Stimulated activated CD8-positive, alpha-beta memory T cell treated with anti-CD3 and anti-CD28 coated beads, Interleukin-15, amount 100 ng/mL, for 1 hour (primary cell): Measurements from ENCODE around the gene MYLIP.

Experiments used
- DNase-seq: peaks from one replicate; pipeline ENCODE4 v3.0.0-alpha.2; 2020; ENCODE audit warnings: low read depth

Gene MYLIP

GRCh38 chr6:16108419-16108818 is 20.5 kb upstream of the MYLIP start:
- no peak for DNase-seq

DNA sequence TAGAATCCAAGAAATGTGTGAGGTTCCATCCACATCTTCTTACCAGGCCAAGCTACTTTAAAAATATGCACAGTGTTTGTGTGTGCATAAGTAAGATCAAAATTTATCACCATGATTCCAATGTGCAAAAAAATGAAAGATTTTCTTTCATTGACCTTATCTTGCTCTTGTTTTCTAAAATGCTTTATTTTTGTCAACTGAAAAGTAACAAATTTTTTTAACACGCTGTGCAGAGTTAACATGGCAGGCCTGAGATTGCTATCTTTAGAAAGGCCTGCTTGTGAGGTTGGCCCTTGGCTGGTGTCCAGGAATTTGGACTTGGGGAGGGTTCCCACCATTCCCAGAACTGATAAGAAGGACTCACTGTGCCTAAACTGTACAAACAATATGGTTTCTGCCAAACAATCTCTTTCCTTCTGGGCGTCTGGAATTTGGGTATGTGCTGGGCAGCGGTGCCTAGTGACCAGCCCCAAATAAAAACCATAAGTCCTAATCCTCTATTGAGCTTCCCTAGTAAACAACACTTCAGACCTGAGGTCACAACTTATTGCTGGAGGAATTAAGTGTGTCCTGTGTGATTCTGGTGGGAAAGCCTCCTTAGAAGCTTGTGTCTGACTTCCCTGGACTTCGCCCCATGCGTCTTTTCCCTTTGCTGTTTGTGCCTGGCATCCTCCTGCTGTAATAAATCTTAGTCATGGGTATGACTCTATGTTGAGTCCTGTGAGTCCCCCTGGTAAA is 19.8 kb upstream of the MYLIP start:
- no peak for DNase-seq

DNA sequence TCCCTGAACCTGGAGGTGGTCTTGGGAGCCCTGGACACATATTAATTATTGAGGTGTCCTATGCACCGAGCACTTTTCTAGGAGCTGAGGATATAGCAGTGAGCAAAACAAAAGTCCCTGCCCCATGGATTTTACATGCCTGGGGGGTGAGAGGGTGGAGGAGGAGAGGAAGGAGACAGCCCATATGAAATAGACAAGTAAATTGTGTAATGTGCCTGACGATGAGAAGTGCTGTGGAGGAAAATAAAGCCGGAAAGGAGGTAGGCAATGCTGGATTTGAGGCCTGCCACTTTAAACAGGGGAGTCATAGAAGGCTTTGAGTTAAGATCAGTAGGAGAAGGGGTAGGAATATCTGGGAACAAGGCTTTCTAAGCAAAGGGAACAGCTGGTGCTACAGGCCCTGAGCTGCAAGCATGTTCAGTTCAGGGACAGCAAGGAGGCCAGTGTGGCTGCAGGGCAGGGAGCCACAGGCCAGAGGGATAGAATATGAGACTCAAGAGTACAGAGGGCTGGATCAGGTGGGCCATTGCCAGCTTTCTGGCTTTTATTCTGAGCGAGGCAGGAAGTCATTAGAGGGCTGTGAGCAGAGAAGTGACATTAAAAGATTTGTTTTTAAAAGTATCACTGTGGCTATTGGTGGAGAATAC is 19.1 kb upstream of the MYLIP start:
- no peak for DNase-seq

GRCh38 chr6:16118825-16119224 is 10.1 kb upstream of the MYLIP start:
- DNase-seq = no peak

GRCh38 chr6:16121339-16121738 is 7.5 kb upstream of the MYLIP start:
- DNase-seq = no peak

DNA sequence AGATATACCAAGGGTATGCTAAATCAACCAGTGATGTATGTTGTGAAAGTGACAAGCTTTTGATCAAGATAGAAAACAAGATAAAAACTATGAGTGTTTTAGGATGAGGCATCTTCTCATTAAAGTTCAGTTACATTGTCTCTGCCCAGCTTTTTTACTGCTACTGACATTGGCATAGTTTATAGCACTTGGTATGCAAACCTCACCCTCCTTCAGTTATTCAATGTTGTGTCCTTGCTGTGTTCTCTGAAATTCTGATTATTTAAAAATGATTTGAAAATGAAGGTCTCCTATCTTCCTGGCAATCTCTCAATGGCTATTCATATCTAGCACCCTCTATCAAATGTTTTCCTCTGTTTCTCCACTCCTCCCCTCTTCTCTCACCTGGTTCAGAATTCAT is 6.7 kb upstream of the MYLIP start:
- no peak for DNase-seq

- DNase-seq = no peak
Measured at GRCh38 chr6:16124198-16125180, 4.4 kb upstream of the MYLIP start.

DNA sequence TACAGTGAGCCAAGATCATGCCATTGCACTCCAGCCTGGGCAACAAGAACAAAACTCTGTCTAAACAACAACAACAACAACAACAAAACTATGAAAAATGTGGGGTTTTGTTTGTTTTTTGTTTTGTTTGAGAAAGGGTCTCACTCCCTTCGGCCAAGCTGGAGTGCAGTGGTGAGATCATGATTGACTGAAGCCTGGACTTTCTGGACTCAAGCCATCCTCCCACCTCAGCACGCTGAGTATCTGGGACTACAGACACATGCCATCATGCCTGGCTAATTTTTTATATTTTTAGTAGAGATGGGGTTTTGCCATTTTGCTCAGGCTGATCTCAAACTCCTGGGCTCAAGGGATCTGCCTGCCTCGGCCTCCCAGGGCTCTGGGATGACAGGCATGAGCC is 2.8 kb upstream of the MYLIP start:
- DNase-seq = no peak

GRCh38 chr6:16126861-16127260 is 2.0 kb upstream of the MYLIP start:
- DNase-seq = no peak

GRCh38 chr6:16127471-16127870 is 1.4 kb upstream of the MYLIP start:
- no peak for DNase-seq

DNA sequence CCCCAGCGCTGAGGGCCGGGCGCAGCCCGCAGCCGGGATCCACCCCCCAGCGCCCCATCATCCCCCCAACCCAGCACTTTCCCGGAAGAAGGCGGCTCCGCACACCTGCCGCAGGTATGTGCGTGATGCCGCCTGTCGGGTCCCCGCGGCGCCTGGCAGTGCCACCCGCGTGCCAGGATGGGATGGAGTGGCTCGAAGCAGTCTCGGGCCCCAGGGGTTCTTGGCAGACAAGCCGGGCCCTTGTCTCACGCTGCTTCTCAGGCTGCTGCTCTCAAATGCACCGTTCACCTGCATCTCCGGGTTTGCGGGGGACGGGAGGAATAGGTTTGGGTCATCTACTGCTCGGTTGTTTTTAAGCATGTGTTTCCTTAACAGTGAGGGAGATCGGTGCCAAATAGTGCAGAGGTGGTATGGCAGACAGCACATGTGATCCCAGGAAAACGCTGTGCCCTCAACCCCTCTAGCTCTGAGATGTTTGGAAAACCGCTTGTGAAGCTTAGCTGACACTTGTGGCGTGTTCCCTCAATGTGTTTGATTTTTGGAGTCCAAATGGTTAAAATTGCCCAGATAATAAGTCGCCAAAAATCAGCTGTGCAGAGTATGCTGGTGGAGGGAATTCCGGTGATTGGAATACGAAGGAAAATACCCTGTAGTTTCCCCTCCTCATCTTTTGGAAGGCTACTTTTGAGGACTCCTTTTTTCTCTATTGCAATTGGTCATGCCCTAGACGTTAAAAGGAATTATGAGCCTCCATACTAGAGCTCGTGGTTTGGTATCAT is 926 bp downstream of the MYLIP start:
- no peak for DNase-seq

DNA sequence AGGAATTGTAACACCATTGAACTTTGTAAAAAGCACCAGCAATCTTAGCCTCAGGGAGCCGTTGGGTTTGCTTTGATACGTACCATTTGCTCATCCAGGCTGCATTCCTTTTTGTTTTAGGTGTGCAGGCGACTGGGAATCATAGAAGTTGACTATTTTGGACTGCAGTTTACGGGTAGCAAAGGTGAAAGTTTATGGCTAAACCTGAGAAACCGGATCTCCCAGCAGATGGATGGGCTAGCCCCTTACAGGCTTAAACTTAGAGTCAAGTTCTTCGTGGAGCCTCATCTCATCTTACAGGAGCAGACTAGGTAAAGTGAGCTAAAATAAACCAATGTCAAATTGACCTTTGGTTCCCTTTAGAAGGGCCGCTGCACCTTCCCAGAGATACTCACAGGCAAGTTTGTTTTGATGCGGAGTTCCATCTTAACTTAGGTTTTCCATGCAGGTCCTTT is 1.6 kb downstream of the MYLIP start:
- DNase-seq = no peak

- no peak for DNase-seq
Measured at GRCh38 chr6:16130932-16131387, 2.1 kb downstream of the MYLIP start.

DNA sequence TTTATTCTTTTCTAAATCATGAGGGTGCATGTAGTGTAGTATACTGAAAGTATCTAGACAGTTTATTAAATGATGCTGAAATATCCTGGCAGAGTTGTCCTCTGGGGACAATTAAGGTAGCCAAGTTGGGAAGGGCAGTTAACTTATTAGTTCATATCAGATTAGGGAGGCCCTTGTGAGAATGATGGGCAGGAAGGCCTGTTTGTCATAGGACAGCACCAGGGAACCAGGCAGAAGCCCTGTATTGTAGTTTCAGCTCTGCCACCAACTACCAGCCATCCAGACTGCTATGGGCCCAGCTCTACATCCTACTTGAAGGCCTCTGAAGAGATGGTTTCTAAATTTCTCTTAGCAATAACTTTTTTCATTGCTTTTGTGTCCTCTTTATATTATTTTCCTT is 4.0 kb downstream of the MYLIP start:
- no peak for DNase-seq

GRCh38 chr6:16134430-16134829 is 5.5 kb downstream of the MYLIP start:
- no peak for DNase-seq

GRCh38 chr6:16135066-16135465 is 6.2 kb downstream of the MYLIP start:
- no peak for DNase-seq

DNA sequence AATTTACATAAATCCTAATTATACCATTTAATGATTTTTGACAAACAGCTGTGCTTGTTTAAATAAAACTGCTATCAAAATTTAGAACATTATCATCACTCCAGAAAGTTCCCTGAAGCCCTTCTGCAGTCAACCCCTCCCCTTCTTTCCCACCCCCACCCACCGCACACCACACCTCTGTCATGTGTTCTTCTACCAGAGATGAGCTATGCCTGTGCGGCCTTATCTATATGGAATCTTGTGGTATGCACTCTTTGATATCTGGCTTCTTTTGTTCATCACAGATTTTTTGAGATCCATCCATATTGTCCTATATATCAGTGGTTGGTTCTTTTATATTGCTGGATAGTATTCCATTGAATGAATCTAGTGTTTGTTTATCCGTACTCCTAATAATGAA is 7.2 kb downstream of the MYLIP start:
- DNase-seq = peak; percentile 28

DNA sequence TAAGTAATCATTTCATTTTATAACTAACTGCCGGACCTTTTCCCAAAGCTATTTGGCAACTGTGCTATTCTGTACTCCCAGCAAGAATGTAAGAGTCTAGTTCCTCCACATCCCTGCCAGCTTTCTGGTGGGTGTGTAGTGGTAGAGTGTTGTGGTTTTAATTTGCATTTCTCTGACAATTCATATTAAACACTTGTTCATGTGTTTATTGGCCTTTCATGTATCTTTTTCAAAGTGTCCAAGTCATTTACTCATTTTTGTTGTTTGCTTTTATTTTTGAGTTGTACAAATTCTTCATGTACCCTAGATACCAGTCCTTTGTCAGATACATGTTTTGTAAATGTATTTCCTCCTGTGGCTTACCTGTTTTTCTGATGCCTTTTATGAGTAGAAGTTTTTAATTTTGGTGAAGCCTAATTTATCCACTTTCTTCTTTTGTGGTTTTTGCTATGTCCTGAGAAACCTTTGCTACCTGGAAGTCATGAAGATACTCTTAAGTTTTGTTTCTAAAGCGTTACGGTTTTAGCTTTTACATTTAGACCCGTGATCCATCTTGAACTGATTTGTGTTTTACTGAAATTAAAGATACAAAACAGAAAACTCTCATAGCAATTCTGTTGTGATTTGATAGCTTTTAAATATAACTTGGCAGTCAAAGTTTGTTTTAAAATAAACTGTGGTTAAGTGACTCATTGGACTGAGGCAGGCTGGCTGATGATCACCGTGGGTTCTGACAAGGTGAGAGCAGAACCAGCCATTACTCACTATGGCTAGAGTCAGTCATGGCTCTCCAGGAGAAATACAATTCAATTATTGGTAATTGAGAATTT is 8.0 kb downstream of the MYLIP start:
- peak; percentile 22 for DNase-seq

DNA sequence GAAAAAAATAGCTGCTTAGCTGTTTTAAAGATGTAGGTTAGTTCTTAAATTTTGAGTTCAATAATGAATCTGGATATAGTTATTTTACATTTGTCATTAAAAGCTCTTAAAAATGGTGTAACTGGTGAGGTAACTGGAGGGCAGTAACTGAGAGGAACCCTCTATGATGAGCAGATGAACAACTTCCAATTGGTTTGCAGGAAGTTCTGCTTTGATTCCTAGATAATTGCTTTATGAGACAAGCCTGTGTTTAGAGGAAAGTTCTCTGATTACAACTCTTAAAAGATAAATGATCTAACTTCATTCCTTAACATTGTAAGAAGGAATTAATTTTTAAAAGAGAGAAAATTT is 8.5 kb downstream of the MYLIP start:
- no peak for DNase-seq

DNA sequence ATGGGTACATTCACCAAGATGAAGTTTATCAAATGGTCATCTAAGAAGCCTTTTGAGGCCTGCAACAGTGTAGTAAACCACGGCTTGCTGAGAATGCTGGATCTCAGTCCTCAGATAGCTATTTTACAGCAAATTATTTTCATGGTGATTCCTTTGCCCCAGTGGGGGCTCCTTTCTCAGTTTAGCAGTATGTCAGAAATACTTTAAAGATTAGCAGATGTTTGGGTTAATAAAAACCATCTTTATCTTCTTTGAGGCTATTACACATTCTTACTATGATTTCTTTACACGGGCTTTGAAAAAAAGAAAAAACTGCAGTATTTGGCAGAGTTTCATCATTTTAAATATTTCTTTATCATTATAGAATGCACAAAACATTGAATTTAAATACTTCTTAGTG is 10.7 kb downstream of the MYLIP start:
- DNase-seq = no peak

DNA sequence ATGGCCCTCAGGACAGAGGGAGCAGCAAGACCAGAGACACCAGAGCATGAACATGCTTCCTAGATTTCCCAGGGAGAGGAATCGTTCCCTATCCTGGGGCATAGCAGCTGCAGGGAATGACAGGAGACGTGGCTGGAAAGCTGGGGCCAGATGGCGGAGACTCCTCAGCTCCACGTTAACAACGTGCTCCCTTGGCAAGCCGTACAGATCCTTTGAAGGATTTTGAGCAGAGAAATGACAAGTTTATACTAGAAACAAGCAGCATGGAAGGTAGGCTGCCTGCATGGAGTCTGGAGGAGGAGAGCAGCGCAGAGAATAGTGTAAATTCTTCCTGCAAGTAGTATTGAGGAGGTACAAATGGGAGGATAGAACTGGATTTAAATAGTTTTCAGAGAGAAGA is 11.7 kb downstream of the MYLIP start:
- DNase-seq = no peak
